Testis (tissue), 3 donors: Measurements from ENCODE around the gene SLCO1B3. TPM values are rescaled to one million over a fixed set of nuclear protein-coding genes. Genes with fewer than 3 reads are reported as not detected.
A peak's percentile ranks its signal among the peaks of the same experiment; 100 is the strongest.

Experiments
- DNase-seq: peaks from one replicate; pipeline ENCODE4 v3.0.0-alpha.2; 2019
- H3K27ac ChIP-seq, 2 donors: fragments of 200-600 bp; sonication (generic); one replicate each; pipeline ENCODE4 v1.5.1; 2019
- H3K27me3 ChIP-seq: fragments of 200-600 bp; sonication (generic); one replicate; pipeline ENCODE4 v1.5.1; 2019
- H3K36me3 ChIP-seq: fragments of 200-600 bp; sonication (generic); one replicate; pipeline ENCODE4 v1.5.1; 2017; ENCODE audit warnings: low read depth; ENCODE audit errors: missing control alignments
- H3K4me1 ChIP-seq: fragments of 200-600 bp; sonication (generic); one replicate; pipeline ENCODE4 v1.5.1; 2019
- H3K4me3 ChIP-seq, 2 donors: fragments of 200-600 bp; sonication (generic); one replicate each; pipeline ENCODE4 v1.5.1; 2017 to 2019
- H3K9me3 ChIP-seq: fragments of 200-600 bp; sonication (generic); one replicate; pipeline ENCODE4 v1.5.1; 2017
- POLR2A ChIP-seq: fragments of 450-650 bp; IDR thresholded peaks from one replicate; pipeline ENCODE4 v1.6.1; 2017; ENCODE audit warnings: antibody characterized with exemption, mild to moderate bottlenecking, moderate library complexity
- WGBS, 2 donors: methylation state at CpG; one replicate each; pipeline ENCODE4 v1.1.5; 2018; 5-methylcytosine and 5-hydroxymethylcytosine counted together
- intact Hi-C: fragments of 100-400 bp; cut with DNase I; formaldehyde crosslinking; loops from one replicate; pipeline ENCODE4 v1.15.1; 2023; ENCODE audit warnings: low total_unique reads
- polyA plus RNA-seq: library from polyadenylated mRNA; stranded (reverse); fragments of 350-450 nt; fragmentation: Illumina TruSeq; extraction: RNeasy Lipid Tissue Mini Kit (QIAGEN cat#74804); gene quantifications from one replicate; pipeline ENCODE4 v1.2.3, GENCODE V29; 2014; ENCODE audit warnings: low read depth, low replicate concordance; ENCODE audit not compliant: insufficient read depth
- total RNA-seq, 2 donors: library from RNA; depleted of rRNA; stranded (reverse); fragments of >200 nt; gene quantifications; one replicate each; pipeline ENCODE4 v1.2.3, GENCODE V29; 2016
- TF ChIP-seq, protein P1 (sequence below), 3 experiments: fragments of 450-650 bp in 2 of 3; fragments of 200-600 bp in 1 of 3; sonication (generic) in 1 of 3; IDR thresholded peaks; one replicate each; pipeline ENCODE4 v1.5.1; 2016 to 2019; ENCODE audit warnings: antibody characterized with exemption in 3 of 3, mild to moderate bottlenecking in 2 of 3, moderate library complexity in 1 of 3

Gene SLCO1B3
- total and polyA plus RNA-seq, 3 donors from 2014 or later: 1.3 to 3.9 (median 1.7) TPM

GRCh38 chr12:20805921-20806320, 4.6 kb upstream of the SLCO1B3 start:
- intact Hi-C loops: no loop called here
- H3K36me3 ChIP-seq: no peaks in the 10 kb centered on the region
- no peak for TF ChIP-seq POLR2A
- TF ChIP-seq, protein P1, sequence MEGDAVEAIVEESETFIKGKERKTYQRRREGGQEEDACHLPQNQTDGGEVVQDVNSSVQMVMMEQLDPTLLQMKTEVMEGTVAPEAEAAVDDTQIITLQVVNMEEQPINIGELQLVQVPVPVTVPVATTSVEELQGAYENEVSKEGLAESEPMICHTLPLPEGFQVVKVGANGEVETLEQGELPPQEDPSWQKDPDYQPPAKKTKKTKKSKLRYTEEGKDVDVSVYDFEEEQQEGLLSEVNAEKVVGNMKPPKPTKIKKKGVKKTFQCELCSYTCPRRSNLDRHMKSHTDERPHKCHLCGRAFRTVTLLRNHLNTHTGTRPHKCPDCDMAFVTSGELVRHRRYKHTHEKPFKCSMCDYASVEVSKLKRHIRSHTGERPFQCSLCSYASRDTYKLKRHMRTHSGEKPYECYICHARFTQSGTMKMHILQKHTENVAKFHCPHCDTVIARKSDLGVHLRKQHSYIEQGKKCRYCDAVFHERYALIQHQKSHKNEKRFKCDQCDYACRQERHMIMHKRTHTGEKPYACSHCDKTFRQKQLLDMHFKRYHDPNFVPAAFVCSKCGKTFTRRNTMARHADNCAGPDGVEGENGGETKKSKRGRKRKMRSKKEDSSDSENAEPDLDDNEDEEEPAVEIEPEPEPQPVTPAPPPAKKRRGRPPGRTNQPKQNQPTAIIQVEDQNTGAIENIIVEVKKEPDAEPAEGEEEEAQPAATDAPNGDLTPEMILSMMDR (IDR thresholded peaks at IDR 0.05): no peak
- H3K27ac ChIP-seq: no peak overlapping the region
- H3K27me3 ChIP-seq: no peaks in the 10 kb centered on the region
- no peaks in the 10 kb centered on the region for H3K9me3 ChIP-seq
- no peaks in the 10 kb centered on the region for H3K4me1 ChIP-seq
- DNase-seq: no peak
- WGBS, 2 donors: 50 to 75% methylated on average over 1 of the region's 1 CpG
- H3K4me3 ChIP-seq: no peak overlapping the region

DNA sequence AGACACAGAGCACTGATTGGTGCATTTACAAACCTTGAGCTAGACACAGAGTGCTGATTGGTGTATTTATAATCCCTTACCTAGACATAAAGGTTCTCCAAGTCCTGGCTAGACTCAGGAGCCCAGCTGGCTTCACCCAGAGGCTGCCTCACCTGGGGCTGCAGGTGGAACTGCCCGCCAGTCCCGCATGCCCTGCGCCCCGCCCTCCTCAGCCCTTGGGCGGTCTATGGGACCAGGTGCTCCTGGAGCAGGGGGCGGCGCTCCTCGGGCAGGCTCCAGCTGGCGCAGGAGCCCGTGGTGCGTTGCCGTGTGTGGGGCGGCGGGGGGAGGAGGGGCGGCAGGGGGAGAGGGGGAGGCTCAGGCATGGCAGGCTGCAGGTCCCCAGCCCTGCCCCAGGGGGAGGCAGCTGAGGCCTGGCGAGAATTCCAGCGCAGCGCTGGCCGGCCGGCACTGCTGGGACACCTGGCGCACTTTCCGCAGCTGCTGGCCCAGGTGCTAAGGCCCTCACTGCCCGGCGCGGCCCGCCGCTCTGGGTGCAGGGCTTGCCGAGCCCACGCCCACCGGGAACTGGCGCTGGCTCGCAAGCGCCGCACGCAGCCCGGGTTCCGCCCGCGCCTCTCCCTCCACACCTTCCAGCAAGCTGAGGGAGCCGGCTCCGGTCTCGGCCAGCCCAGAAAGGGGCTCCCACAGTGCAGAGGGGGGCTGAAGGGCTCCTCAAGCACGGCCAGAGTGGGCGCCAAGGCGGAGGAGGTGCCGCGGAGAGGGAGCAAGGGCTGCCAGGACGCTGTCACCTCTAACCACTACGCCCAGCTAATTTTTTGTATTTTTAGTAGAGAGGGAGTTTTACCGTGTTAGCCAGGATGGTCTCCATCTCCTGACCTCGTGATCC, 3.1 kb upstream of the SLCO1B3 start:
- 38 to 82% methylated on average over 21 to 36 of the region's 51 CpGs for WGBS, 2 donors
- H3K9me3 ChIP-seq: no peaks in the 10 kb centered on the region
- TF ChIP-seq, protein P1 (IDR thresholded peaks at IDR 0.05): no peak
- TF ChIP-seq POLR2A: no peak
- peak overlapping the region; percentile 34 to 37 for H3K4me3 ChIP-seq
- H3K4me1 ChIP-seq: no peaks in the 10 kb centered on the region
- no peaks in the 10 kb centered on the region for H3K27me3 ChIP-seq
- no peak overlapping the region for H3K27ac ChIP-seq
- DNase-seq: no peak
- H3K36me3 ChIP-seq: no peaks in the 10 kb centered on the region
- intact Hi-C loops: no loop called here

GRCh38 chr12:20808521-20808920, 2.0 kb upstream of the SLCO1B3 start:
- Histone ChIP-seq H3K27me3 (no peaks in the 10 kb centered on the region), H3K27ac (no peak overlapping the region), H3K4me3 (no peak overlapping the region), H3K4me1 (no peaks in the 10 kb centered on the region), H3K36me3 (no peaks in the 10 kb centered on the region), H3K9me3 (no peaks in the 10 kb centered on the region)
- TF ChIP-seq POLR2A: no peak
- TF ChIP-seq, protein P1 (IDR thresholded peaks at IDR 0.05): no peak
- 27 to 37% methylated on average over 1 of the region's 1 CpG for WGBS, 2 donors
- intact Hi-C loops: no loop called here
- no peak for DNase-seq

DNA sequence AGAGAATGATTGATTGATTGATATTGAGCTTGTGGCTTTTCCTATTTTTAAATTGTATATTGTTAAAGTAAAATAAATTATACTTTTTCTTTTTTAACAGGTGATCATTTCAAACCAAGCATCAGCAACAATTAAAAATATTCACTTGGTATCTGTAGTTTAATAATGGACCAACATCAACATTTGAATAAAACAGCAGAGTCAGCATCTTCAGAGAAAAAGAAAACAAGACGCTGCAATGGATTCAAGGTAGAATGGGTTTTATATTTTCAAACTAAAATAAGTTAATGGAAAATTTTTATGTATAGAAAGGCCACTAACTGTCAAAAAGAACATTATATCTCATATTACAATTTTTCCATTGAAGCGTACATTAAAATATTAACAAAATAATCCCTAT, 5.1 kb downstream of the SLCO1B3 start:
- no peaks in the 10 kb centered on the region for H3K36me3 ChIP-seq
- no peak for DNase-seq
- H3K4me3 ChIP-seq: no peak overlapping the region
- no peaks in the 10 kb centered on the region for H3K27me3 ChIP-seq
- no peak overlapping the region for H3K27ac ChIP-seq
- no peaks in the 10 kb centered on the region for H3K4me1 ChIP-seq
- no peak for TF ChIP-seq POLR2A
- TF ChIP-seq, protein P1 (IDR thresholded peaks at IDR 0.05): no peak
- no peaks in the 10 kb centered on the region for H3K9me3 ChIP-seq
- WGBS, 2 donors: 94% methylated on average over 2 of the region's 2 CpGs
- intact Hi-C loops: no loop called here

DNA sequence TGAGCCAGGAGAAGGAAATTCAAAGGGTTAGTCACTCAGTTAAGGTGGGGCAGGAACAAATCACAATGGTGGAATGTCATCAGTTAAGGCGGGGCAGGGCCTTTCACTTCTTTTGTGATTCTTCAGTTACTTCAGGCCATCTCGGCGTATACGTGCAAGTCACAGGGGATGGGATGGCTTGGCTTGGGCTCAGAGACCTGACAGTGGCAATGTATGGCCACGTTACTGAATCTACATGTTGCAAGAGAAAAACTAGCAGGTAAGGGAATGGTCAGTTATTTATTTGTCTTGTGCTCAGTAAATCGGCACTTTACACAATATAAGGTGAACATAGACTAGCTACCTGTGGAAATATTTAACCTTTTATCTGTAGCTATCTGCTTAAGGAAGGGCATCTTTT, 11.9 kb downstream of the SLCO1B3 start:
- WGBS, 2 donors: 90 to 92% methylated on average over 6 of the region's 6 CpGs
- no peak for TF ChIP-seq POLR2A
- TF ChIP-seq, protein P1 (IDR thresholded peaks at IDR 0.05): no peak
- H3K27ac ChIP-seq: no peak overlapping the region

More for the DNA sequence above, 11.9 kb downstream of the SLCO1B3 start:
- Histone ChIP-seq H3K27me3 (no peaks in the 10 kb centered on the region), H3K4me1 (no peaks in the 10 kb centered on the region), H3K36me3 (no peaks in the 10 kb centered on the region), H3K4me3 (no peak overlapping the region), H3K9me3 (no peaks in the 10 kb centered on the region)
- intact Hi-C loops: no loop called here
- DNase-seq: no peak
